Activated T-helper 1 cell treated with anti-CD3 and anti-CD28 coated beads, Interleukin-2, amount 50 U/mL, for 16 hours (primary cell): ENCODE results near the gene PHF1.

Experiments used
- DNase-seq, 2 donors: peaks; one replicate each; pipeline ENCODE4 v3.0.0-alpha.2; 2020; ENCODE audit warnings: low read depth in 1 of 2, low spot score in 1 of 2

The PHF1 gene

DNA sequence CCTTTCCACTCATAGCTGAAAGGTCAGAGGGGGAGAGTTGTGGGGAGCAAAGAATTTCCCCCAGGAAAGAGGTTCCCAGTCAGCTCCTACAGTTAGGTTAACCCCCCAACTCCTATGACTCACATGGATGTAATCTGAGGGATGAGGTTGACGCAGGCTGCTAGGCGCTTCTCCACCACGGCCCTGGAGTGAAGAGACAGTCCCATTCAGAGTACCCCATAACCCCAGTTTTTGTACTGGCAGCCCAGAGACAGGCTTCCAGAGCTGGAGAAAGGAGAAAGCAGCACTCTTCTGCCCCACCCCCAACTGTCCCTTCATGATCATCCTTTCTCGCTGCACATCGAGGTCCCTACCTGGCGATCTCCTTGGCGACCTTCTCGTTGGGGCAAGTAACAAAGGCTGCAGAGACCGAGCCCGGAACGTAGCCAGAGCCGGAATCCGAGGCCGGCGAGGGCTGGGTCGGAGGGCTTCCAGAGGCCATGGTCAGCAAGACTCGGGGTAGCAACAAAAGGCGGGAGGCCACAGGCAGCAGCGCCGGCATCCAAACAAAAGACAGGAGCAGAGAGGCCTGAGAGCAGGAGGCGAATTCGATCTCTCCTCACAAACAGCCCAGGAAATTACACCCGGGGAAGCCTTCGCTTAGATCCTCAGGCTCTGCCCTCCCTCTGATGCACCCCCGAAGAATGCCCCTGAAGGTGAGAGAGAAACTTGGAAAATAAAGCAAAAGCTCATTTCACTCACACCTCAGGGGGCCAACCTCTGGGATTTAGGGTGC lies 6.5 kb downstream of the PHF1 start:
- DNase-seq = no peak

- DNase-seq = peak; percentile 96 to 98
These were observed 7.3 kb downstream of the PHF1 start, which contains the start of gene CUTA for GRCh38 chr6:33417903-33418689. TSS of gene CUTA (minus strand) at chr6:33418107. CDS start at chr6:33418000, 107 bp downstream.

DNA sequence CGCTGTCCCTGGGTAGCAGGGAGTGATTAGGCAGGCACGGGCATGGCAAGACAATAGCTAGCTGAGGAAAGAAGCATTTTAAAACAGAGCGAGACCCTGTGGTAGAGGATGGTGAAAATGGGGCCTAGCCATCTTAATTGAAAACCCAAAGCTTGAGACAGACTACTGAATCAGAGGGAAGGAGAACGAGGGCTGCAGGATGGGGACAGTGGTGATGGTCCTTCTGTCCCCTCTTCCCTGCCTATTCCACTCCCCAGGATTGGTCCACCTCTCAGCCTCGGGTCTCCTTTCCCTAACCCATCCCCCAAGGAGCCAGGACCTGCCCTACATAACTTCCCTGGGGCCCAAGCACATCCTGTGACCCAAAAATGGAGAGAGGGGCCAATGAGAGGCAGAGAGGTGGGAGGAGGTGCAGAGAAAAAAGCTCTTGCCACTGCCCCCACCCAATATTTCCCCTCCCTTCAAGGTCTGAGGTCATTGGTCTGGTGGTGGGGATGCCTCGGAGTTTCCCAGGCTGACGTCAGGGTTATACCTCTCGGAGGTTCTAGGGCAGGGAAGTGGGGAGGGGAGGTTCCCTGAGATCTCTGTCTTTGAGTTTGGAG lies 8.0 kb downstream of the PHF1 start:
- DNase-seq = no peak

DNA sequence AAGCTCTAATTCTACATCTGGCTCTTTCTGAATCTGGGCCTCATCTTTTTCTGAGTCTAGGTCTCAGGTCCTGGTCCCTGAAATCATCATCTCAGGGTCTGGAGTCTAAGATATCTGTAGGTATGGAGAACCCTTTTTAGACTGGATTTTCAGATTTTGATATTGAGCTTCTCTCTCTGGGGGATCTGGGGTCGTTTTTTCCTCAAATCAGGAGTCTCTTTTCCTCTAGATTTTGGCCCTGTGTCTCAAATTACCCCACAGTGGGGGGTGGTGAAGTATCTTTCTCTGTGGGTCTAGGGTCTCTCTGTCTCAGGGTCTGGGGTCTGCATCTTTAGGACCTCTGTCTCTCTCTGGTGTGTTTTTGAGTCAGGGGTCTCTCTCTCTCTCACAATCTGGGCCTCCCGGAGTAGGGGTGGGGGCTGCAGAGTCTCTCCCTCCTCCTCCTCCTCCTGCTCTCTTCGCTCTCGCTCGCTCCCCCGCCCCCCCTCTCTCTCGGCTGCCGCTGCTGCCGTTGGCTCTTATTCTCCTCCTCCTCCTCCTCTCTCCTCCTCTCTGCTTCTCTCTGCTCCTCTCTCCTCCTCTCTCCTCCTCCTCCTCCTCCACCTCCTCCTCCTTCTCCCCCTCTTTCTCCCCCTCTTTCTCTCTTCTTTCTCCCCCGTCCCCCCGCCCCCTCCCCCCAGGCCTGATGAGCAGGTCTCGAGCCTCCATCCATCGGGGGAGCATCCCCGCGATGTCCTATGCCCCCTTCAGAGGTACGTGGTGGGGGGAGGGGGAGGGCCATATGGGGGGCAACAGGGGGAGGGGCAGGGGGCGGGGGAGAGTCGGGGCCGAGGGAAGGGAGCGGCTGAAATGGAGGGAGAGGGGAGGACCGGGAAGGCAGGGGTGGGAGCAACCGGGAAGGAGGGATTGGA lies 9.0 kb downstream of the PHF1 start, which contains the start of gene SYNGAP1:
Gene SYNGAP1, plus strand, starts transcription at position 486 of the 911 bp plus-strand sequence. Its CDS starts 200 bp downstream, at position 686.
- no peak for DNase-seq

DNA sequence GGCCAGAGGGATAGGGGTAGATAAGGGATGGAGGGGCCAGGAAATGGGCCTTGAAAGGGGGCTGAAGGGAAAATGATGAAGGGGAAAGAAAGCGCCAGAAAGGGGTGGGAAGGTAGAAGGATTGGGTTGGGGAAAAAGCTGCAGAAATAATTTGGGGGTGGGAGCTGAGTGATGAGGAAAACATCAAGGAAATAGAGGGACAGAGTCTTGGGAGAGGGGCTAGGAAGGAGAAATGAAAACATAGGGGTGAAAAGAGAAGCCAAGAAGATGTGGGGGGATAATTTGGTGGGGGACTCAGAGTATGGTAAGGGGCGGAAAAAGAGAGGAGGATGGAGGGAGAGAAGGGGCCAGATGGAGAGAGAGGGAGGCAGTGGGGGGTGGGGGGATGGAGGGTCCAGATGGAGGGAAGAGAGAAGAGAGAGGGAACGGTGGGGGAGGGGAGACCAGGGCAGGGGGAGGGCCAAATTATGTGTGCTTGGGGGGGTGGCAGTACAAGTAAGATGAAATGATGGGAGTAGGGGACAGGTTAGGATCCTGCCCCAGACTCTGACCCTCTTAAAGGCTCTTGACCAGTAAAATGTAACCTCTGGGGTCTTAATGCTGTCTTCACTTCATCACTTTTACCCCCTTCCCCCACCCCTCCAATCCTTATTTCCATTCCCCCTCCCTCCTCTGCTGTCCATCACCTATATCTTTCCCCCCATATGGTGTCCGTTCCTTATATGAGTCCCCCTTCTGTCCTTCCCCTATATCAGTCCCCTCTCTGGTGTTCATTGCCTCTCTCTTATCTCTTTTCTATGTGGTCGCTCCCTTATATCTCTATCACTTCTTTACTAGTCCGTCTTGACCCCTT lies 9.9 kb downstream of the PHF1 start:
- no peak for DNase-seq

DNA sequence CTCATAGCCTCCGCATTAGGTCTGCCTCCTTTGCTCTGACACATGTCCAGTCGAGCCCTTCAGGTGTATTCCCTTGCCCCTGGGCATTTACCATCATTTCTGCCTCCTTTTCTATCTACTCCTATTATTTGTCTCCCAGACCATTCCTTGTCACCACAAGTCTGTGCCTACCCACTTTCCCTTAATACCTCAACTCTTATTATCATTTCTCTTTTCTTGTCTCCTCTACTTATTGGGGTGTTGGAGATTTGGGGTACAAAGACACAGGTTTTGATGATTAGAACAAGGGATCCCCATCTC lies 10.5 kb downstream of the PHF1 start:
- no peak for DNase-seq

GRCh38 chr6:33423777-33424176 lies 13.0 kb downstream of the PHF1 start:
- DNase-seq = no peak

DNA sequence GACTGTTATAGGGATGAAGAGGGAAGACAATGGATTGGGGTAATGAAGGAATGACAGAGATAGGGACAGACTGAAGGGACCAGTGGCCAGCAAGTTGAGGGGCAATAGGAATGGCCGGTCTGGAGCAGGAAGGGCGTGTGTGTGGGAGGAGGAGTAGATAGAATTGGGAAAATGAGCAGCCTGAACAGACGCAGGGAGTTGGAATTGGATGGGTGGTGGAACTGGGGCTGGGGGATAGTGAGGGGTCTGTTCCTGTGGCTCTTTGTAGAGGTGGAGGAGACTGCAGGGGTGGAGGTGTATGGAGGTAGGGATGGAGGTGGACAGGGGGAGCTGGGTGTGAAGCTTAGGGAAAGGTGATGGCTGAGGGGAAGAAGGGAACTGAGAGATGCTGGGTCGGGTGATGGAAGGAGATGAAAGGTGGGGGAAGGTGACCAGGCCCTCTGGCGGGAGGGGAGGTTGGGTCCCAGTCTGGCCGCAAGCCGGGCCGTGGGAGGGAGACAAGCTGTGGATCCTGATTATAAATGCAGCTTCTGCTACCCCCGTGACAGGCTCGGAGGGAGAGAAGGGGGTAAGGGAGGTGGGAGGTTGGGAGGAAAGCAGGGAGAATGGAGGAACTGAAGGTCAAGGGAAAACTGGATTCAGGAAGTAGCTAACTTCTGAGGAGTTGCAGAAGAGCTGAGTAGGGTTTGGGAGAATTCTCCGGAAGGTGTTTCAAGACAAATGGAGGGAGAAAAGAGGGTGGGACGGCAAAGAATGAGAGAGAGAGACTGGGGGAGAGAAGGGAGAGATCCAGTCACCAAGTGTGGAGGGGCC lies 14.2 kb downstream of the PHF1 start:
- no peak for DNase-seq

GRCh38 chr6:33425668-33426577 lies 15.1 kb downstream of the PHF1 start:
- DNase-seq = peak; percentile 63 to 66

DNA sequence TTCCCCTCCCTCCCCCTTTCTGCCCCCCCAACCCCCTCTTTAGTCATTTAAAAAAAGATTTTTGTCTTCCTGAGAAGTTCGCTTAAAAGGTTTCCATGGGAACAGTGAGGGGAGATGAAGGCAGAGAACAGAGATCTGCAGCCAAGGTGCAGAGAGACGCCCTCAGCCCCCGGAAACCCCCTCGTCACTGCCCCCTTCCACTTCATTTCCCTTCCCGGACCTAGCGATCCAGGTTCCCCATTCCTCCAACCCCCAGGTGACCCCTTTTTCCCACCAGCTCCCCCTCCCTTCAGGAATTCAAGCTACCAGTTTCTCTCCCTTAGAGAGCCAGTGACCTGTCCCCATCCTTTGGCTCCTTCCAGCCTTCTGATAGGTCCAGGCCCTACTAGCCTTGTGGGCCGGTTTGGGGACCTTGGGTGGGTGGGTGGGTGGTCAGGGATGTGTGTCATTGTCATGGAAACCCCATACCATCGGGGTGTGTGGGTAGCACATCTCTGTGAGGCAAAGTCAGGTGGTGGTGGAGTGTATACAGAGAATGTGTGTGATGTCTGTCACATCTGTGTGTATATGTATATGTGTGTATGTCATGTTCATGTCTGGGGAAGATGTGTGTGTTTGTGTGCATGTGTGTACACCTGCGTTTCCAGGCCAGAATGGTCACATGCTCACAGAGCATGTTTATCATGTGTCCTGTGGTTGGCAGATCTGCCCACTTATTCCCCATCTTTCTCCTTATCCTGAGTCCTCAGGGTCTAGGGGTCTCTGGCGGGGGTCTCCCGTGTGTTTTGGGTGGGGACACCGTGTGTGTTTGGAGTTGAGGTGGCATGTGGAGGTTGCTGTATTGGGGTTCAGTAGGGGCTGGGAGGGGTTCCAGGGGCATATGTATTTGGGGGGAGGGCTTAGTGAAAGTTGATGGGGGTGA lies 16.0 kb downstream of the PHF1 start:
- no peak for DNase-seq

GRCh38 chr6:33427585-33428223 lies 16.9 kb downstream of the PHF1 start:
- DNase-seq = peak in 1 of 2 donors; percentile 54

DNA sequence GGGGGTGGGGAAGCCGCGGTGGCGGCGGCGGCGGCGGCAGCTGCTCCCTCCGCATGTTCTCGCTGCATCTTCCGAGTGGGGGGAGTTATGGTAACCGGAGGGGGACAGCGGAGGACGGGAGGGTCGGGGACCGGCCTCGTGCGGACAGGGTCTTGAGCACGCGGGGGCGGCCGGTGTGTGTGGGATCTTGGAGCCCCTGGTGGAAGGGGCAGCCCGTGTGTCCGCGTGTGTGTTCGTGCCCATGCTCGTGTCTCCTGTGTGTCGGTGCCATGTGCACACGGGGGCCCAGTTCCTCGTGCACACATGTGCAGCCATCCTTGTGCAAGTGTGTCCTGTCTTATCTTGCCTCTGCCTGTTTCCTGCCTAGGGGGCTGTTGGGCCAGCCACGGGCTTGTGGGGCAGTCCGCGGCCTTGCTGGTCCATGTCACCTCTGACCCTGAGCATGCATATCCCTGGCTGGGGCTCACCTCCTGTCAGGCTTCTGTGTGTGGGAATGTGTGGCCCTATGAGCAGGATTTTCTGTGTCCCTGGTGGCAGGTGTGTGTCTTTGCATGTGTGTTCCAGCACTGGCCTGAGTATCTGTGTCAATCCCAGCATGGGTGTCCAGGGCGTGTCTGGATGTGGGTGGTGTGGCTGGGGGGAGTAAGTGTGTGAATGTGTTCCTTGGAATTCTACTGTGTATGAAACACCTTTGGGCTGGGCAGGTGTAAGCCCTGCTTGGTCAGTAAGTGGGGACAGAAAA lies 17.6 kb downstream of the PHF1 start:
- no peak for DNase-seq

GRCh38 chr6:33428966-33429749 lies 18.3 kb downstream of the PHF1 start:
- no peak for DNase-seq

- DNase-seq = no peak
These were observed 18.9 kb downstream of the PHF1 start for GRCh38 chr6:33429750-33430052.

DNA sequence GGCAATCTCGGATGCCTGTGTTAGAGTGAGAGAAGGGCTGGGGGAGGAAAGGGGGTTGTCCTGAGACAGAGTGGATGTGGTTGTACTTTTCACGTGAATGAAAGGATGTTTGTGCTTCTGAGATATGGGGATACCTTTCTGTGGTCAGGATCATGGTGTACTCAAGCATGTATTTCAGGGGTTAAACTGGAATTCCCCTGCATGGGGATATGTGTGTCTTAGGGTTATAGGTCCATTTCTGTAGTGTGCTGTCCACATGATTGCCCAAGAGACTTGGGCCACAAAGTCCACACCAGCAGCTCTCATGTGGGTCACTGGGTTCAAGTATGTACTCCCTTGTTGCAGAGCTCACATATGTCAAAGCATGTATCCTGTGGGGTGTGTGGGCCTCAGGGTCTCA lies 19.5 kb downstream of the PHF1 start:
- no peak for DNase-seq
